SK-N-MC (cell line): Measurements from ENCODE around the gene TUBB.

Source experiments
- EZH2 ChIP-seq: fragments of 200-600 bp; sonication (generic); IDR thresholded peaks from one replicate; pipeline ENCODE4 v1.6.1; 2017; ENCODE audit warnings: antibody characterized with exemption
- FOXP2 ChIP-seq: optimal IDR thresholded peaks from 2 replicates; pipeline ENCODE3; 2011; ENCODE audit warnings: mild to moderate bottlenecking, moderate library complexity; ENCODE audit not compliant: insufficient read depth; ENCODE audit errors: extremely low read length, control extremely low read depth
- POLR2AphosphoS5 ChIP-seq: IDR thresholded peaks from 2 replicates; pipeline ENCODE4 v1.6.1; 2012; ENCODE audit warnings: mild to moderate bottlenecking, low read depth, low read length, borderline replicate concordance

DNA sequence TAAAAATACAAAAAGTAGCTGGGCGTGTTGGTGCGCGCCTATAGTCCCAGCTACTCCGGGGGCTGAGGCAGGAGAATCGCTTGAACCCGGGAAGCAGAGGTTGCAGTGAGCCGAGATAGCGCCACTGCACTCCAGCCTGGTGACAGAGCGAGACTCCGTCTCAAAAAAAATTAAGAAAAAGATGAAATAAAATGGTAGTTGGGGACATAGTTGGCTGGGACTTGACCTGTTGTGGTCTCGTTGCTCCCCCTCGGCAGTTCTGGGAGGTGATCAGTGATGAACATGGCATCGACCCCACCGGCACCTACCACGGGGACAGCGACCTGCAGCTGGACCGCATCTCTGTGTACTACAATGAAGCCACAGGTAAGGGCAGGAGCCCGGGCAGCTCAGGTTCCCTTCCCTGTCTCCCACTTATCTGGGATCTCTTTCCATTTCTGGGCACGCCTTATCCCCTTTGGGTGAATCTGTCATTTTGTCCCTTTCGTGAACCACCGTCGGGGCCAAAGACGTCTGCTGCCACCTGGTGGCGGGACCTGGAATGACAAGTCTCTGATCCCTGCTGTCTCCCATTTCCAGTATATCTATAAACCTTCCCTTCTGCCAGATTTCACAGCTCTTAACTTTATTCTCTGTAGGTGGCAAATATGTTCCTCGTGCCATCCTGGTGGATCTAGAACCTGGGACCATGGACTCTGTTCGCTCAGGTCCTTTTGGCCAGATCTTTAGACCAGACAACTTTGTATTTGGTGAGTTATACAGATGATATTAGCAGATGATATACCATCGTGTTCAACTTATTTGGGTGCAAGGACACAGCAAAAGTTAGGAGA, 2.3 kb downstream of the TUBB start:
- TF ChIP-seq POLR2AphosphoS5 (no peak), EZH2 (no peak), FOXP2 (no peak)
